NCI-H2171 treated with DMSO at 0.1 percent for 48 hours (cell line): ENCODE results near the gene POFUT1.
"Not testable (repeated sequence)": the region's sequence is repeated elsewhere in the genome, so short reads cannot be mapped to it uniquely, and the experiment has no call there.

Experiments used
- DNase-seq: peaks from one replicate; lab custom pipeline; 2025; lab: John Stamatoyannopoulos, UW

The POFUT1 gene

GRCh38 chr20:32207626-32208498 is at the start of gene POFUT1, which contains the start of gene PLAGL2:
TSS of gene POFUT1 (plus strand) at chr20:32207880. CDS start at chr20:32207942, 62 bp downstream.
TSS of gene PLAGL2 (minus strand) at chr20:32207743. CDS start at chr20:32202178, 5,565 bp downstream.
- peak; percentile 88 for DNase-seq

- no peak for DNase-seq
Observed at GRCh38 chr20:32158351-32158750, 49.3 kb upstream of the POFUT1 start.

GRCh38 chr20:32158943-32159660 is 48.6 kb upstream of the POFUT1 start:
- no peak for DNase-seq

- no peak for DNase-seq
Observed at GRCh38 chr20:32159766-32160221, 47.9 kb upstream of the POFUT1 start.

- DNase-seq: no peak
Observed at GRCh38 chr20:32160341-32160740, 47.3 kb upstream of the POFUT1 start.

GRCh38 chr20:32162351-32162750 is 45.3 kb upstream of the POFUT1 start:
- DNase-seq: no peak

- DNase-seq: no peak
Observed at GRCh38 chr20:32163951-32164350, 43.7 kb upstream of the POFUT1 start.

GRCh38 chr20:32164984-32165735 is 42.5 kb upstream of the POFUT1 start:
- DNase-seq: no peak

GRCh38 chr20:32165836-32166545 is 41.7 kb upstream of the POFUT1 start:
- DNase-seq: no peak

- no peak for DNase-seq
Observed at GRCh38 chr20:32167552-32167951, 40.1 kb upstream of the POFUT1 start.

GRCh38 chr20:32168184-32168910 is 39.3 kb upstream of the POFUT1 start:
- DNase-seq: peak; percentile 40

GRCh38 chr20:32177696-32178095 is 30.0 kb upstream of the POFUT1 start:
- DNase-seq: not testable (repeated sequence)

- DNase-seq: no peak
Observed at GRCh38 chr20:32179515-32179914, 28.2 kb upstream of the POFUT1 start.

GRCh38 chr20:32179934-32180333 is 27.7 kb upstream of the POFUT1 start:
- no peak for DNase-seq

GRCh38 chr20:32181606-32182005 is 26.1 kb upstream of the POFUT1 start:
- no peak for DNase-seq

- DNase-seq: no peak
Observed at GRCh38 chr20:32183947-32184635, 23.6 kb upstream of the POFUT1 start.

GRCh38 chr20:32184961-32185603 is 22.6 kb upstream of the POFUT1 start:
- DNase-seq: no peak

GRCh38 chr20:32186506-32186905 is 21.2 kb upstream of the POFUT1 start:
- no peak for DNase-seq

- no peak for DNase-seq
Observed at GRCh38 chr20:32188376-32189122, 19.1 kb upstream of the POFUT1 start.
